SK-N-SH (cell line): ENCODE results near the gene MYO1B.

Experiments used
- CTCF ChIP-seq: fragments of 200-600 bp; sonication (generic); IDR thresholded peaks from 2 replicates; pipeline ENCODE4 v1.6.1; 2017; ENCODE audit warnings: antibody characterized with exemption, mild to moderate bottlenecking, moderate library complexity
- EP300 ChIP-seq, 2 experiments: IDR thresholded peaks; 2 replicates each; pipeline versions ENCODE4 v1.4.0 to v1.6.1; 2012; ENCODE audit warnings: borderline replicate concordance in 1 of 2, low read depth in 1 of 2, low read length in 1 of 2
- EZH2phosphoT487 ChIP-seq: fragments of 200-600 bp; sonication (generic); IDR thresholded peaks from 2 replicates; pipeline ENCODE4 v1.6.1; 2017; ENCODE audit warnings: low read depth, mixed run types, mild to moderate bottlenecking, antibody characterized with exemption, moderate library complexity, borderline replicate concordance
- GATA2 ChIP-seq: sonication (generic); formaldehyde crosslinking; IDR thresholded peaks from 2 replicates; pipeline ENCODE4 v1.5.0; 2020; ENCODE audit warnings: mild to moderate bottlenecking, missing genetic modification reagents
- MAX ChIP-seq: IDR thresholded peaks from 2 replicates; pipeline ENCODE4 v1.4.0; 2012; ENCODE audit warnings: low read depth
- NFIC ChIP-seq: IDR thresholded peaks from 2 replicates; pipeline ENCODE4 v1.4.0; 2012; ENCODE audit warnings: borderline replicate concordance
- REST ChIP-seq: IDR thresholded peaks from 2 replicates; pipeline ENCODE4 v1.6.1; 2012; ENCODE audit warnings: mild to moderate bottlenecking, low read depth, low read length, moderate library complexity
- RFX5 ChIP-seq: IDR thresholded peaks from 2 replicates; pipeline ENCODE4 v1.6.1; 2012; ENCODE audit warnings: mild to moderate bottlenecking, improper control_type of control experiment, low read length
- SMC3 ChIP-seq: IDR thresholded peaks from 2 replicates; pipeline ENCODE4 v1.6.1; 2012; ENCODE audit warnings: low read depth, low read length, improper control_type of control experiment
- TAF1 ChIP-seq: IDR thresholded peaks from 2 replicates; pipeline ENCODE4 v1.6.1; 2012; ENCODE audit warnings: low read depth, mild to moderate bottlenecking, low read length, moderate library complexity, borderline replicate concordance
- USF2 ChIP-seq: fragments of 150-350 bp; IDR thresholded peaks from 2 replicates; pipeline ENCODE4 v1.6.1; 2017; ENCODE audit warnings: antibody characterized with exemption, low read length, low read depth, borderline replicate concordance
- YY1 ChIP-seq: IDR thresholded peaks from 2 replicates; pipeline ENCODE4 v1.4.0; 2012; ENCODE audit warnings: low read depth, mild to moderate bottlenecking

- no peak for TF ChIP-seq MAX
- TF ChIP-seq CTCF: no peak
- TF ChIP-seq SMC3: no peak
- TF ChIP-seq TAF1: no peak
- no peak for TF ChIP-seq YY1
- no peak for TF ChIP-seq REST
- no peak for TF ChIP-seq USF2
- no peak for TF ChIP-seq EP300 (IDR thresholded peaks at IDR 0.05; ENCODE audit: borderline replicate concordance in 1 of 2, low read depth in 1 of 2, low read length in 1 of 2)
- TF ChIP-seq EZH2phosphoT487: no peak
- no peak for TF ChIP-seq GATA2 (CRISPR knock-in tag)
- no peak for TF ChIP-seq RFX5
- TF ChIP-seq NFIC: no peak
Measured at GRCh38 chr2:191243154-191243553, 2.0 kb upstream of the MYO1B start.
